K562 (cell line): ENCODE data around the gene GALNT9. TPM values are rescaled to one million over a fixed set of nuclear protein-coding genes. Genes with fewer than 3 reads are reported as not detected.

ENCODE experiments used
- ATAC-seq: fragments of 200-7000 bp; cut with Tn5 transposase; 3 replicates; pipeline ENCODE4 v1.9.1; 2020; ENCODE audit warnings: moderate library complexity
- BruUV-seq: library from RNA; stranded (reverse); fragments of 400-500 nt; replicated peaks from 2 replicates; lab custom pipeline; 2021; lab: Mats Ljungman, UMichigan
- CTCF ChIA-PET: fragments of 300-600 bp; formaldehyde crosslinking; extraction: SDS; loops from one replicate; lab custom pipeline; 2021; ENCODE audit warnings: low intra/inter-chr PET ratio; lab: Yijun Ruan, JAX
- POLR2A ChIA-PET: fragments of 300-600, 350-650 bp; sonication (Branson Sonifier 250); formaldehyde crosslinking; extraction: SDS; loops from one replicate; lab custom pipeline; 2021; ENCODE audit warnings: antibody characterized with exemption, inconsistent platforms; lab: Yijun Ruan, JAX
- DNase-seq, 4 experiments: peaks; one replicate each; pipeline versions ENCODE4 v3.0.0 to v3.0.0-alpha.2; 2011 to 2018; ENCODE audit warnings: low spot score in 3 of 4, mixed read lengths in 3 of 4; ENCODE audit errors: extremely low read depth in 1 of 4
- FAIRE-seq: peaks from 2 replicates; lab custom pipeline; 2011; peaks lifted over from hg19 to GRCh38; lab: Jason Lieb, UNC
- H2AFZ ChIP-seq: 2 replicates; pipeline ENCODE4 v1.6.0; 2011; ENCODE audit warnings: low read depth, low read length, control low read depth, inconsistent platforms
- H3K27ac ChIP-seq: fragments of 200-600 bp; 3 replicates; pipeline ENCODE4 v1.8.0; 2011; ENCODE audit warnings: low read depth, mild to moderate bottlenecking, control low read depth, inconsistent platforms, low read length, moderate library complexity, mixed read lengths; ENCODE audit errors: extremely low read depth
- H3K27me3 ChIP-seq, 2 experiments: fragments of 300-600 bp in 1 of 2; 2 replicates in 1 of 2; 3 replicates in 1 of 2; pipeline versions ENCODE4 v1.6.0 to v1.8.0; 2011; ENCODE audit warnings: inconsistent platforms in 2 of 2, low read length in 2 of 2, mild to moderate bottlenecking in 1 of 2, mixed read lengths in 1 of 2, moderate library complexity in 1 of 2; ENCODE audit not compliant: control insufficient read depth in 2 of 2, insufficient read depth in 2 of 2
- H3K36me3 ChIP-seq: fragments of 300-600 bp; 3 replicates; pipeline ENCODE4 v1.8.0; 2011; ENCODE audit warnings: mild to moderate bottlenecking, low read length, inconsistent platforms; ENCODE audit not compliant: control insufficient read depth, insufficient read depth
- H3K4me1 ChIP-seq, 2 experiments: fragments of 200-600 bp in 1 of 2; replicated peaks in 1 of 2; 2 replicates in 1 of 2; 3 replicates in 1 of 2; pipeline versions ENCODE4 v1.5.1 to v1.8.0; 2011; ENCODE audit warnings: inconsistent platforms in 2 of 2, low read length in 2 of 2, mild to moderate bottlenecking in 1 of 2, mixed read lengths in 1 of 2, moderate library complexity in 1 of 2; ENCODE audit not compliant: control insufficient read depth in 2 of 2, insufficient read depth in 2 of 2
- H3K4me2 ChIP-seq: 2 replicates; pipeline ENCODE4 v1.6.1; 2011; ENCODE audit warnings: low read length, control low read depth, inconsistent platforms, mixed read lengths; ENCODE audit not compliant: insufficient read depth
- H3K4me3 ChIP-seq: fragments of 200-600 bp; sonication (generic), shearing (Covaris generic); 2 replicates; pipeline ENCODE4 v1.5.1; 2016; ENCODE audit warnings: control low read depth, inconsistent platforms
- H3K79me2 ChIP-seq: fragments of 200-600 bp; 3 replicates; pipeline ENCODE4 v1.8.0; 2011; ENCODE audit warnings: low read length, inconsistent platforms; ENCODE audit not compliant: control insufficient read depth, insufficient read depth
- H3K9ac ChIP-seq, 2 experiments: 2 replicates each; pipeline versions ENCODE4 v1.6.0 to v1.6.1; 2011; ENCODE audit warnings: low read depth in 2 of 2, low read length in 2 of 2, control low read depth in 1 of 2, inconsistent platforms in 1 of 2, mild to moderate bottlenecking in 1 of 2, mixed read lengths in 1 of 2; ENCODE audit not compliant: insufficient read depth in 1 of 2
- H3K9me1 ChIP-seq: one replicate; pipeline ENCODE4 v1.6.0; 2011; ENCODE audit warnings: inconsistent platforms, mild to moderate bottlenecking, low read length, moderate library complexity; ENCODE audit not compliant: control insufficient read depth, insufficient read depth
- H3K9me3 ChIP-seq: replicated peaks from 2 replicates; pipeline ENCODE4 v1.5.1; 2011; ENCODE audit warnings: low read depth, low read length, inconsistent platforms; ENCODE audit not compliant: control insufficient read depth, insufficient read depth
- H4K20me1 ChIP-seq: replicated peaks from 2 replicates; pipeline ENCODE4 v1.6.1; 2011; ENCODE audit warnings: low read length, inconsistent platforms, mixed read lengths; ENCODE audit not compliant: control insufficient read depth, insufficient read depth
- EGR1 ChIP-seq: fragments of 450-650 bp; conservative IDR thresholded peaks from 2 replicates; pipeline ENCODE4 v1.6.1; 2017; ENCODE audit warnings: mild to moderate bottlenecking
- MTF1 ChIP-seq: fragments of 250-450 bp; sonication (Bioruptor Pico); IDR thresholded peaks from 2 replicates; pipeline ENCODE4 v1.9.0; 2021; ENCODE audit warnings: moderate library complexity, mild to moderate bottlenecking, inconsistent platforms, borderline replicate concordance
- PYGO2 ChIP-seq: fragments of 450-650 bp; IDR thresholded peaks from 2 replicates; pipeline ENCODE4 v1.6.1; 2016; ENCODE audit warnings: mild to moderate bottlenecking, missing genetic modification characterization, moderate library complexity, missing compliant biosample characterization
- WGBS: fragments of 100-300 bp; shearing (Covaris generic); methylation state at CpG from one replicate; pipeline ENCODE4 v1.1.6; 2016; ENCODE audit warnings: low coverage, mixed read lengths; ENCODE audit not compliant: insufficient coverage; ENCODE audit errors: missing lambda C conversion rate; 5-methylcytosine and 5-hydroxymethylcytosine counted together
- in situ Hi-C: fragments of 300-500 bp; cut with MboI; formaldehyde crosslinking; loops from 4 replicates; pipeline ENCODE4 v1.15.0; 2018; ENCODE audit warnings: inconsistent platforms, mixed read lengths
- intact Hi-C: fragments of 100-400 bp; cut with micrococcal nuclease; formaldehyde crosslinking; loops from 2 replicates; pipeline ENCODE4 v1.14.2; 2022
- polyA plus RNA-seq, 8 experiments: library from polyadenylated mRNA; depleted of rRNA in 4 of 8; stranded (reverse) in 5 of 8; unstranded in 3 of 8; fragments of >200 nt; fragmentation: Nextera tagmentation in 2 of 8; fragmentation: Illumina TruSeq in 1 of 8; extraction: Ambion mirVana in 2 of 8; extraction: Trizol in 1 of 8; gene quantifications; 2 replicates each; pipeline versions ENCODE4 v1.2.1 to v1.2.3, GENCODE V29; 2011 to 2014; ENCODE audit warnings: inconsistent platforms in 1 of 8, missing spikeins in 1 of 8
- total RNA-seq, 7 experiments: library from RNA; depleted of rRNA in 6 of 7; stranded (reverse); fragments of >200 nt in 6 of 7; fragmentation: Illumina TruSeq in 2 of 7; extraction: Trizol in 2 of 7; gene quantifications; 2 replicates each; pipeline versions ENCODE4 v1.2.1 to v1.2.3, GENCODE V29; 2011 to 2021; ENCODE audit warnings: low replicate concordance in 1 of 7
- TF ChIP-seq, protein P1 (sequence below): fragments of 250-450 bp; sonication (Bioruptor Pico); IDR thresholded peaks from 2 replicates; pipeline ENCODE4 v1.8.0; 2021; ENCODE audit warnings: moderate library complexity, mild to moderate bottlenecking, inconsistent platforms

Gene GALNT9
- total and polyA plus RNA-seq, 9 of the 15 experiments (the other 6 are each of a cell fraction or from before 2014, with no cell fraction given), result not detected

- no peaks in the 10 kb centered on the region for H3K9me3 ChIP-seq
- no peak overlapping the region for H2AFZ ChIP-seq
- H3K4me3 ChIP-seq, result no peak overlapping the region
- intact Hi-C loops, result loop anchor here (10.0 kb wide), 1 partner anchor 55 kb away; no protein-coding TSS in a partner anchor
- H4K20me1 ChIP-seq, result no peaks in the 10 kb centered on the region; the same call in 1 of the 2 replicates
- H3K9me1 ChIP-seq, result no peaks in the 10 kb centered on the region
- no peaks in the 10 kb centered on the region for H3K36me3 ChIP-seq
- H3K4me2 ChIP-seq, result no peak overlapping the region
- in situ Hi-C loops, result no loop called here
- POLR2A ChIA-PET, result no interaction called here
- H3K4me1 ChIP-seq, result peaks cover 0 to 30% of the 10 kb centered on the region in 2 experiments; a peak in 2 of 5 replicates
- DNase-seq, result no peak
- peaks cover 36 to 84% of the 10 kb centered on the region in 2 experiments for H3K27me3 ChIP-seq
- CTCF ChIA-PET, result no interaction called here
- no peak for ATAC-seq
- TF ChIP-seq, protein P1, sequence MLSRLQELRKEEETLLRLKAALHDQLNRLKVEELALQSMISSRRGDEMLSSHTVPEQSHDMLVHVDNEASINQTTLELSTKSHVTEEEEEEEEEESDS (CRISPR knock-in tag), result no peak
- TF ChIP-seq MTF1 (CRISPR knock-in tag) (no peak), PYGO2 (tag) (no peak), EGR1 (0 out of 2 replicates have a peak, but pooled peaks have one; percentile 33)
- WGBS, result under 1% methylated on average over 14 of the region's 14 CpGs
- no peaks in the 10 kb centered on the region for H3K79me2 ChIP-seq
- H3K27ac ChIP-seq, result no peak overlapping the region
- no TSS peak for BruUV-seq
- no peak for FAIRE-seq
- no peak overlapping the region for H3K9ac ChIP-seq
Measured at GRCh38 chr12:132209619-132210222, 119.7 kb downstream of the GALNT9 start.
